Islet precursor cell (in vitro differentiated cells): Measurements from ENCODE around the gene KDM1A.

ENCODE experiments used
- DNase-seq: peaks from one replicate; pipeline ENCODE4 v3.0.0-alpha.2; 2018

Gene KDM1A

DNA sequence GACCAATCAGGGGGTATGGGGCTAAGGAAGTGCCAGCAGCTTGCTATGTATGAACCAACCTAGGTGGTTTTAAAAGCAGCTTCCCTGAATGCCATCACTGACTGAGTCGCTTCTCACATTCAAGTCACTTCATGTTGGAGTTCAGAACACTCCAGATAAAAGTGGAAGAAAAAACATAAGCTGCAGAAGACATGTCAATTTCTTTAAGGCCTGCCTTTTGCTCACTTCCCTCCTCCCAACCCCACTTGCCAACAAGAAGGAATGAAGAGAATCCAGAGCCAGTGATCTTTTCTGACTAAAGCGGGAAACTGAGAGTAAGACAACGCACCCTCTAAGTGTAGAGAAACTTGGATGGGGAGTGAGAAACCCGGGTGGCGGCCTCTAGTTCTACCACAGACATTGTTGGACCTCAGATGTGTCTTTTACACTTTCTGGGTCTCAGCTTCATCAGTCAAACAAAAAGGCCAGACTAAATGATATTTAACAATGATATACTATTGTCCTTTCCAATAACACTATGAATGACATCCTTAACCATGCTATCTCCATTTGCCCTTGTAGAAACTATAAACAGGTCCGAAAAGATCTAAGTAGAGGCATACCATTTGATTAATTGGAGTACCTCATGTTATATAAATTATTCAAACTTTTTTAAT lies 95.3 kb downstream of the KDM1A start:
- DNase-seq, result no peak

DNA sequence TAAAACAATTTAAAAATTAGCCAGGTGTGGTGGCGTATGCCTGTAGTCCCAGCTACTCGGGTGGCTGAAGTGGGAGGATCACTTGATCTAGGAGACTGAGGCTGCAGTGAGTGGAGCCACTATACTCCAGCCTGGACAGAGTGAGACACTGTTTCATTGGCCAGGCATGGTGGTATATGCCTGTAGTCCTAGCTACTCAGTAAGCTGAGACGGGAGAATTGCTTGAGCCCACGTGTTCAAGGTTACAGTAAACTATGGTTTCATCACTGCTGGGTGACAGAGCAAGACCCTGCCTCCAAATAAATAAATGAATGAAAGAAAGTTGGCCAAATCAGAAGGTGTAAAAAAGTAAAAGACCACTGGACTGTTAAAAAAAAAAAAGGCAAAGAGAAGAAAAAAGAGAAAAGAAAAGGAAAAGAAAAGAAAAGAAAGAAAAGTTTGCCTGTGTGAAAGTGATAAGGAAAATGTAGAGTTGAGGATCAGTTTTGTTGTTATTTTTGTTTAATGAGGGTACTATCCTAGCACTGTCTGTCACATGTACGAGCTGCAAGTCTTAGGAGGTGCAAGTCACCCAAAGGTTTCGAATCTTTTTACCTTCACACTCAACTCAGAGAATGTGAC lies 97.1 kb downstream of the KDM1A start:
- DNase-seq, result no peak

GRCh38 chr1:23116921-23117699 lies 97.8 kb downstream of the KDM1A start:
- DNase-seq, result no peak

DNA sequence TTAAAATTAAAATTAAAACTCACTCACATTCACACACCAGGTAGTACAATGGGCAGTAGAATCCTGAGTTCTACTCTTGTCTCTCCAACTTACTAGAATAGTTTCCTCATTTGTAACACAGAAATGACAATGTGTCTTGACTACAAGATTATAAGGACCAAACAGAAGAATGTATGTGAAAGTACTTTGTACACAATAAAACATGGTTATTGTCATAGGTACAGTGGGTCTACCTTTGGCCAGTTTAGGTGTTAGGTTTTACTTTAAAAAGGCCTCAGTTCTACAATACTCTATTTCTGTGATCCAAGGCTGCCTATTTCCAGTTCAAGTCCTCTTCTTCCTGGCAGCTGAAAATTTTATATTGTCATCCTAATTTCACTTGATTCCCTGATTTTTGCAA lies 99.1 kb downstream of the KDM1A start:
- no peak for DNase-seq

GRCh38 chr1:23118957-23119792 lies 99.9 kb downstream of the KDM1A start:
- DNase-seq, result no peak

DNA sequence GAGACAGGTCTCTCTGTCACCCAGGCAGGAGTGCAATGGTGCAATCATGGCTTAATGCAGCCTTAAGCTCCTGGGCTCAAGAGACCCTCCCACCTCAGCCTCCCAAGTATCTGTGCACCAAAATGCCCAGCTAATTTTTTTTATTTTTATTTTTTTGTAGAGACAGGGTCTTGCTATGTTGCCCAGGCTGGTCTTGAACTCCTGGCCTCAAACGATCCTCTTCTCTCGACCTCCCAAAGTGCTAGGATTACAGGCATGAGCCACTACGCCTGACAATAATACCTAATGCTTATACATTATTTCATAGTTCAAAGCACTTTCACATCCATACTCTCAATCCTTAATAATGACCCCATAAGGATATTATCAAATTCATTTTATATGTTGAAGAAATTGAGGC lies 101.1 kb downstream of the KDM1A start:
- DNase-seq, result no peak

DNA sequence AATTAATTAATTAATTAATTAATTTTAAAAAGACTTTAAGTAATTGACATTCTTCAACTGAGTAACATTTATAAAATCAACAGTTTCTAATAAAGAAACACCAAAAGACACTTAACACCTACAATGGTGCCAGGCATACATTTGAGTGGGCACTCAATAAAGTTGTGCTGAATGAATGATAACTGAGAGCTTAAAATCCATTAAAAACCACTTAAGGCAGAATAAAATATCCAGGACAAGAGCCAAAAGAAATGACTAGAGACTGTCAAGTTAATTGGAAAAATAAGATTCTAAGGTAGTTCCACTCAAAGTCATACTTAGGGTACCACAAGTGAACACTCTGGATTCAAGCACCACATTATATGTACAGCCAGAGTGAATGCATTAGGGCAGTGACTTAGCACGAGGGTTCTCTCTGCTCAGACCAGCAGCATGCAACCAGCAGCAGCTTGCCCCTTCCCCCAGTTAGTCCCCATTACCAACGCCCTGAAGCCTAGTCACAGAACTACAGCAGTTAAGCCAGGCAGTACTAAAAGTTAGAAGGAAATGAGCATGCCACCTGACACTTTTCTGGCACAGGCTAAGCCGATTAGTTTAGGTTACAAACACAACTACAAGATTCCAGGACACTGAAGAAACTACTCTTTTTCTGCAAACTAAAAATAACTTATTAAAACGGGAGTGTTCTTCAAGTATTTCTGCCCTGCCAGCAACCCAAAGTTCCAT lies 102.9 kb downstream of the KDM1A start:
- DNase-seq, result peak; percentile 68

DNA sequence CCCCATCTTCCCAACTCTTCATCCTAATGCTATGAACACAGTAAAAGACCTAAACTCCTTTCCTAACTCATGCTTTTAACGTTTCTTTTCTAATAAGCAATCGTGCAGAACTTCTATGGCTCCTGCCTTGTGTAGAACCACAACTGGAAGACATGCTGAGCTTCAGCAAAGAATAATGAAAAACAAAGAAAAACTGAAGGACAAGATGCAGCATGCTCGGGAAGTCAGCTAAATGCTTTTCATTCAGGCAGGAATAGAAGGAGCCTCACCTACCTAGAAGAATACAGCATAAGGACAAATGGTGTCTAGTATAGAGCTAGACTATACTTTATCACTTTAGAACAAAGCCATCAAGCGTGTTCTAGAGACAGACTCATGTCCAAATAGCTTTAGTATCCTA lies 103.5 kb downstream of the KDM1A start:
- no peak for DNase-seq

GRCh38 chr1:23123528-23123927 lies 104.3 kb downstream of the KDM1A start:
- DNase-seq, result no peak

DNA sequence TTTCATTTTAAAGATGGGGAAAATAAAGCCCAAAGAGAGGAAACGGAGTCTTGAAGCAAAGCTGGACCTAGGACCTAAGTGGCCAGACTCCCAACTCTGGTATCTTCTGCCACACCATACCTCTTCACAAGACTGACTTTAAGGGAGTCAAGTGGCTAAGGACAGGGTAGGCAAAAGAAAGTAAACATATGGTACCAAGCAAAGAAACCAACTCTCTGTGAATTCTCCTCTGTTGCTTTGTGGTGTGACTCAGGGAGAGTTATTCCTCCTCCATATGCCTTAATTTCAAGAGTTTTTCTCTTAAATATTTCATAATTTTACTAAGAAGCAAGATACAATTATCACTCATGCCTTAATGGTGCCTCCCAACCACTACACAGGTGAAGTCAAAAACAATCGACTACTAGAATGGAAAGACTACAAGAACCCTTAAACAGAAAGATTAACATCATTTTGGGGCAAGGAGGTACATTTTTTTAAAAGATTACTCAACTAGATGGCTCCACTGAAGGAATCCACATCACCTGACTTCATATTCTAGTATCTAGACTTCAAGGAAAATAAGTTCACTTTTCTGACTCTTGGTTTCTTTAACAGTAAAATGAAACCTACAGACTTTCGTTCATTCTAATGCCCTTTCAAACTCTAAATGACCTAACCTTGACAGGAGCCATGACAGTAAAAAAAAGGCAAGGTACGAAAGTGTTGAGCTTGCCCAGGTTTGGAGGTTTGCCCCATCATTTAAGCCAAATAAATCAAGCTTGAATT lies 105.2 kb downstream of the KDM1A start:
- no peak for DNase-seq

DNA sequence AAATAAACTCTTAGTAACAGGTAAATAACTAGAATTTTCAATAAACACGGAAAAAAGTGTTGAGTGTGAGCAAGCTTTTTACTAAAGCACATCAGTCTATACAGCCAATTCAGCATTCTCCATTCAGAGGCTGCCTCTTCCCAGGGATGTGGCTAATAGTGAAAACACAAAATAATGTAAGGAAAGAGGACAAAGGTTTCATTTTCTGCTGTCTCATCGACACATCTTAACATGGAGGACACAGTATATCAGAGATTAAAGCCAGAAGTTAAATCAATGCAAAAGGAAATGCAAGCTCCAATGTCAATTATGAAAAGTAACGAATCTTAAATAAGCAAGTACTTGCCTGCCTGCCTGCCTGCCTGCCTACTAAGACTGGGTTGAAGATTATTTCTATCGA lies 106.2 kb downstream of the KDM1A start:
- no peak for DNase-seq

GRCh38 chr1:23126200-23126599 lies 106.9 kb downstream of the KDM1A start:
- no peak for DNase-seq

- DNase-seq, result no peak
These were observed 107.5 kb downstream of the KDM1A start for GRCh38 chr1:23126801-23127200.

- DNase-seq, result no peak
These were observed 110.6 kb downstream of the KDM1A start for GRCh38 chr1:23129846-23130245.

- no peak for DNase-seq
These were observed 112.8 kb downstream of the KDM1A start for GRCh38 chr1:23132033-23132432.
